Activated CD4-positive, CD25-positive, alpha-beta regulatory T cell (primary cell): ENCODE results near the gene COTL1.

ENCODE experiments used
- DNase-seq, 4 experiments: peaks; one replicate each; lab custom pipeline; 2025; lab: John Stamatoyannopoulos, UW

Gene COTL1

GRCh38 chr16:84614073-84614459, 3.8 kb downstream of the COTL1 start:
- DNase-seq = no peak

- DNase-seq = no peak
Measured at GRCh38 chr16:84613408-84614072, 4.3 kb downstream of the COTL1 start.

GRCh38 chr16:84612686-84613085, 5.2 kb downstream of the COTL1 start:
- no peak for DNase-seq

- DNase-seq = no peak
Measured at GRCh38 chr16:84611041-84611440, 6.8 kb downstream of the COTL1 start.

- DNase-seq = no peak
Measured at GRCh38 chr16:84610376-84610775, 7.5 kb downstream of the COTL1 start.

- no peak for DNase-seq
Measured at GRCh38 chr16:84609563-84610177, 8.2 kb downstream of the COTL1 start.

GRCh38 chr16:84608282-84608681, 9.6 kb downstream of the COTL1 start:
- DNase-seq = no peak

GRCh38 chr16:84607694-84608093, 10.2 kb downstream of the COTL1 start:
- DNase-seq = no peak

GRCh38 chr16:84607061-84607460, 10.8 kb downstream of the COTL1 start:
- no peak for DNase-seq

GRCh38 chr16:84606081-84606875, 11.6 kb downstream of the COTL1 start:
- no peak for DNase-seq

GRCh38 chr16:84605339-84605848, 12.5 kb downstream of the COTL1 start:
- no peak for DNase-seq

- DNase-seq = no peak
Measured at GRCh38 chr16:84604477-84605013, 13.3 kb downstream of the COTL1 start.

GRCh38 chr16:84603940-84604339, 13.9 kb downstream of the COTL1 start:
- DNase-seq = no peak

- DNase-seq = no peak
Measured at GRCh38 chr16:84603140-84603816, 14.6 kb downstream of the COTL1 start.

GRCh38 chr16:84600343-84601229, 17.3 kb downstream of the COTL1 start:
- DNase-seq = no peak

- DNase-seq = peak in 2 of 4 experiments; percentile 27 to 30
Measured at GRCh38 chr16:84599521-84600202, 18.2 kb downstream of the COTL1 start.

- DNase-seq = no peak
Measured at GRCh38 chr16:84598360-84598759, 19.5 kb downstream of the COTL1 start.

GRCh38 chr16:84597931-84598351, 19.9 kb downstream of the COTL1 start:
- DNase-seq = no peak

GRCh38 chr16:84597528-84597896, 20.4 kb downstream of the COTL1 start:
- no peak for DNase-seq

- DNase-seq = no peak
Measured at GRCh38 chr16:84596801-84597527, 20.9 kb downstream of the COTL1 start.
